HG02870 (cell line): ENCODE data around the gene SPI1.

ENCODE experiments used
- ATAC-seq: cut with Tn5 transposase; IDR thresholded peaks from one replicate; pipeline ENCODE4 v1.9.1; 2021; ENCODE audit warnings: mild to moderate bottlenecking, moderate library complexity; ENCODE audit not compliant: unreplicated experiment

SPI1 gene

DNA sequence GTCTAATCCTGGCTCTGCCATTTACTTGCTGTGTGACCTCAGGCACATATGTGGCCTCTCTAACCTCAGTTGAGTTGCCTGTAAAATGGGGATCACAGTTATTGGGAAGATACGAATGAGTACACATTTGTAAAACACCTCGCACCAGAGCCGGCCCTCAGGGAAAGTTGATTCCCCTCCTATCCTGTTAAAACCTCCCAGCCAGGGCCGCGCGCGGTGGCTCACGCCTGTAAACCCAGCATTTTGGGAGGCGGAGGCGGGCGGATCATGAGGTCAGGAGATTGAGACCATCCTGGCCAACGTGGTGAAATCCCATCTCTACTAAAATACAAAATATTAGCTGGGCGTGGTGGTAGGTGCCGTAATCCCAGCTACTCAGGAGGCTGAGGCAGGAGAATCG is 18.0 kb downstream of the SPI1 start:
- no peak for ATAC-seq

GRCh38 chr11:47359586-47359985 is 18.8 kb downstream of the SPI1 start:
- no peak for ATAC-seq

- ATAC-seq: no peak
Observed at GRCh38 chr11:47359162-47359561, 19.2 kb downstream of the SPI1 start.

DNA sequence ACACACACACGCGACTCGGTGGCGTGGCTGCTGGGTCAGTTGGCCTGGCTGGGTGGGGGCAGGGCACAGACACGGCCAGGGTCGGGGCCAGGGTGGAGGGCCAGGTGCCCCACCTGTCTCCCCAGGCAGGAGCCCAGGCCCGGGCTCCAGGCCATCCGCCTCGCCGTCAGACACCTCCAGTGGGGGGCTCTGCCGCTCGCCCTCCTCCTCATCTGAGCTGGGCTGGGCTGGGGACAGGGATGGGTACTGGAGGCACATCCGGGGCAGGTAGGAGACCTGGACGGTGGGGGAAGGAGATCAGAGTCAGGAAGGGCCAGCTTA is 19.7 kb downstream of the SPI1 start:
- ATAC-seq: no peak

- ATAC-seq: no peak
Observed at GRCh38 chr11:47357985-47358730, 20.2 kb downstream of the SPI1 start.

- no peak for ATAC-seq
Observed at GRCh38 chr11:47356998-47357329, 21.4 kb downstream of the SPI1 start.

DNA sequence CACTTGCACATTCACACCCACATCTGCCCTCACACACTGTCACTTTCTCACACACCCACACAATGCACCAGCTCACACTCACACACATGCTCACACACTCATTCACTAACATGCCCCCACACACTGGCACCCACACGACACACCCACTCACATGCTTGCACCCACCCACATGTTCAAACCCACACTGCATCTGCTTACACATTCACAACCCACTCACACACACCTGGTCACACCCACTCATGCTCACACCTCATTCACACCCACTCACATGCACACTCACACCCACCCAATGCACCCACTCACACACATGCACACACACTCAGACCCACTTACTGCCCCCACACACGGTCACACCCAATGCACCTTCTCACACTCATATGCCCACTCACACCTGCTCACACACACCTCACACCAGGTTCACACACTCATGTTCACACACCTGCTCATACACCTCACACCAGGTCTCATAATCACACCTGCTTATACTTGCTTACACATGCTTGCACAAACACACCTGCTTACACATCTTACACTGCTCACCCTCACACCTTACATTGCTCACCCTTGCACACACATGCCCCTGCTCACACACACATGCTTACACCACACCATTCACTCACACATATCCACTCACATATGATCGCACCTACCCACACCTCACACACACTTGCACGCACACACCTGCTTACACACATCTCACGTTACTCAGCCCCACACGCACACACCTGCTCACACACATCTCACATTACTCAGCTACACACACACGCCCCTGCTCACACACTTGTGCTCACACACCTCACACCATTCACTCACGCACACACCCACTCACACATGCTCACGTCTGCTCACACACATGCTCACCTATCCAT is 22.0 kb downstream of the SPI1 start:
- ATAC-seq: no peak

DNA sequence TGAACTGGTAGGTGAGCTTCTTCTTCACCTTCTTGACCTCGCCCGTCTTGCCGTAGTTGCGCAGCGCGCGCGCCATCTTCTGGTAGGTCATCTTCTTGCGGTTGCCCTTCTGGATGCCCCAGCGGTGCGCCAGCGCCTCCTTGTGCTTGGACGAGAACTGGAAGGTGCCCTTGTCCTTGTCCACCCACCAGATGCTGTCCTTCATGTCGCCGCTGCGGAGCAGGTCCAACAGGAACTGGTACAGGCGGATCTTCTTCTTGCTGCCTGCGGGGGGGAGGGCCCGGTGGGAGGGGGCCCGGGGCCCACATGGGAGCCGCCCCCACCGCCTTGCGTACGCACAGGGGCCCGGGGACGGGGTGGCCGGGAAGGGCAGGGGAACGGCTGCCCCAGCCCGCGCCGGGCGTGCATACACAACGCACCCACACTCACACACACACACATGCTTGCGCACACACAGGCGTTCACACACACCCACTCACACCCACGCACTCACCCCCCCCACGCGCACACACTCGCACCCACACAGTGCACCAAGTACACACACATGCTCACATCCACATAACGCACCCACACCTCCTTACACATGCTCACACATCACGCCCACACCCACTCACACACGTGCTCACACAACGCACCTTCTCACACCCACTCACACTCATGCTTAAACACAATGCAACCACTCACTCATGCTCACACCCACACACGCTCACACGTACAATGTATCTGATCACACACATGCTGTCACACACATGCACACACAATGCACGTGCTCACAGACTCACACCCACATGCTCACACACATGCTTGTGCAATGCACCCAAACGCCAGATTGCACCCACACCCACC is 22.8 kb downstream of the SPI1 start:
- ATAC-seq: no peak

- no peak for ATAC-seq
Observed at GRCh38 chr11:47354913-47355282, 23.4 kb downstream of the SPI1 start.

- no peak for ATAC-seq
Observed at GRCh38 chr11:47353978-47354774, 24.2 kb downstream of the SPI1 start.

DNA sequence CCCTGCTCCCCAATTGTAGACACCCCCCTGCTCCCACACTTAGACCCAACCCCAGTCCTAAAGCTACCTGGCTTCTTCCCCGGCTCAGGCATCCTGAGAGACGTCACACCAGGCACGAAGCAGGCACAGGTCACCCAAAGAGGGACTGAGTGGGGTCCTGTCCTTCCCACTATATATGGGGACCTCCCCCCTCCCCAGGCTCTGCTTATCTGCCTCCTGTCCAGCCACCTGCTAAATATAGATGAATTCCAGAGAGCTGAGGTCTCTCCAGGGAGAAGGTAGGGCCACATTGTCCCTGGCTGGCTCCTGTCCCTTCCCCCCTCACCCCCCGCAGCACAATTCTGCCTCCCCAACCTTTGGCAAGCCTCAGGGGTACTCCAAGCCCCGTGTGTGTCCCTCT is 25.8 kb downstream of the SPI1 start, which contains the start of gene MYBPC3:
MYBPC3 (minus strand) TSS at position 147 of the 400 bp plus-strand sequence; CDS start at position 92, 55 bp downstream.
- ATAC-seq: no peak

GRCh38 chr11:47351156-47352126 is 26.9 kb downstream of the SPI1 start:
- ATAC-seq: no peak

- ATAC-seq: no peak
Observed at GRCh38 chr11:47350315-47350714, 28.0 kb downstream of the SPI1 start.

GRCh38 chr11:47349521-47350095 is 28.7 kb downstream of the SPI1 start:
- no peak for ATAC-seq

- ATAC-seq: no peak
Observed at GRCh38 chr11:47348859-47349258, 29.5 kb downstream of the SPI1 start.

- no peak for ATAC-seq
Observed at GRCh38 chr11:47348131-47348802, 30.1 kb downstream of the SPI1 start.

DNA sequence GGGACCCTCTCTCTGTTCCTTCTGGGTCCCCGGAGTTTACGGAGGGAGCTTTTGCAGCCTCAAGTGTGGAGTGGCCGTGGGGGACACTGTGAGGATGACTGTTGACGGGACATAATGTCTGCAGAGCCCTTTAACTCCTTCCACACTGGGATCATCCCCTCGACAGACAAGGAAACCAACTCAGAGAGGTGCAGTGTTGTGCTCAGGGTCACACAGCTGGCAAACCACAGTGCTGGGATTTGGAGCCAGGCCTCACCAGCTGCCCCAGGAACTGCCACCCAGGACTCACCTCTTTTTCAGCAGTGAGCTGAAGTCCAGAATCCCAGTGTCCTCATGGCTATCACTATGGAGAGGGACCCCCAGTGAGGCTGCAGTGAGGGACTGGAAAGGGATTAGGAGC is 31.2 kb downstream of the SPI1 start:
- ATAC-seq: no peak

DNA sequence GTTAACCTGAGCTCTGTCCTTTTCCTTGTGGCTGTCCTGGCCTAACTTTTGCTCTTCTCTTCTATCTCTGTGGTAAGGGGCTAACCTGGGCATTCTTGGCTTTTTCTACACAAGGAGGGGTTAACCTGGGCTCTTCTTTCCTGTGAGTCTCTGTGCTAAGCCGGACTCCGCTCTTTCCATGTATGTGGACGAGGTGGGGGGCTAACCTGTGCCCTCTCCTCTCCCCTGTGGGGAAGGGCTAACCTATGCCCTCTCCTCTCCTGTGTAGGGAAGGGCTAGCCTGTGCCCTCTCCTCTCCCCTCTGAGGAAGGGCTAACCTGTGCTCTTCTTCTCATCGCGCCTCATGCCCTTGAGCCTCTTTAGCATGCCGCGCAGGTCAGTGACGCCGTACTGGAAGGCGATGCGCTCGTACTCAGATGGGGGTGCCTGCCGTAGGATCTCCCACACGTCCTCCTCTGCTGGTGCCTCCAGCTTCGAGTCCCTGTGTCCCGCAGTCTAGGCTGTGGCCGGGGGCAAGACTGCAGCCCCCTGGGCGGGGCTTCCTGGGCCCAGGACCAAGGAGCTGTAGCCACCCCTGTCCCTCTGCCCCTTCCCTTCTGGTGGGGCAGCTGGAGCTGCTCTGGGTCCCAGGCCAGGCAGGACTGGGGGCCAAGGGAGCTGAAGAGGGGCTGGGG is 32.3 kb downstream of the SPI1 start:
- no peak for ATAC-seq
